GM12873 (cell line): ENCODE measurements around the gene ARPC2.

Experiments
- CTCF ChIP-seq: IDR thresholded peaks from 2 replicates; pipeline ENCODE4 v1.5.1; 2012; ENCODE audit warnings: low read depth, mild to moderate bottlenecking, moderate library complexity, low read length, control low read depth; ENCODE audit not compliant: insufficient read depth; ENCODE audit errors: missing control alignments

ARPC2 gene

GRCh38 chr2:218286570-218287459, 69.8 kb downstream of the ARPC2 start:
- no peak for TF ChIP-seq CTCF

- TF ChIP-seq CTCF = no peak
Measured at GRCh38 chr2:218289639-218290315, 72.8 kb downstream of the ARPC2 start.

GRCh38 chr2:218290316-218291261, 73.6 kb downstream of the ARPC2 start:
- TF ChIP-seq CTCF = no peak

- no peak for TF ChIP-seq CTCF
Measured at GRCh38 chr2:218291318-218292047, 74.5 kb downstream of the ARPC2 start.

GRCh38 chr2:218292048-218293014, 75.3 kb downstream of the ARPC2 start, which contains the start of gene TMBIM1:
Gene TMBIM1, minus strand, starts transcription at chr2:218292503. Its CDS starts 10,362 bp downstream, at chr2:218282141.
- peak; percentile 75 for TF ChIP-seq CTCF

GRCh38 chr2:218293715-218294429, 76.9 kb downstream of the ARPC2 start:
- no peak for TF ChIP-seq CTCF
